A673 (cell line): ENCODE results near the gene ZNF281. TPM values are rescaled to one million over a fixed set of nuclear protein-coding genes. Genes with fewer than 3 reads are reported as not detected.

Experiments used
- BruUV-seq: library from RNA; stranded (reverse); fragments of 400-500 nt; replicated peaks from 2 replicates; lab custom pipeline; 2021; lab: Mats Ljungman, UMichigan
- CTCF ChIA-PET: fragments of 300-600 bp; sonication (Branson Sonifier 250); formaldehyde crosslinking; loops from one replicate; lab custom pipeline; 2022; ENCODE audit warnings: antibody characterized with exemption; lab: Charles Lee
- POLR2A ChIA-PET: fragments of 300-600 bp; sonication (Branson Sonifier 250); formaldehyde crosslinking; loops from one replicate; lab custom pipeline; 2022; ENCODE audit warnings: antibody characterized with exemption; ENCODE audit not compliant: low non-redundant PET; lab: Charles Lee
- DNase-seq: peaks from one replicate; pipeline ENCODE4 v3.0.0-alpha.2; 2015; ENCODE audit warnings: low spot score
- H3K27ac ChIP-seq: fragments of 200-600 bp; sonication (generic); 2 replicates; pipeline ENCODE4 v1.5.1; 2016; ENCODE audit warnings: mixed run types, low read depth, mild to moderate bottlenecking, mixed read lengths, antibody characterized with exemption, low read length; ENCODE audit not compliant: poor library complexity, severe bottlenecking
- H3K27me3 ChIP-seq: fragments of 200-600 bp; sonication (generic); replicated peaks from 2 replicates; pipeline ENCODE4 v1.6.1; 2017; ENCODE audit warnings: mixed run types, low read depth, mild to moderate bottlenecking, mixed read lengths, antibody characterized with exemption, low read length; ENCODE audit not compliant: insufficient read depth, poor library complexity
- H3K36me3 ChIP-seq: fragments of 200-600 bp; sonication (generic); 2 replicates; pipeline ENCODE4 v1.6.1; 2016; ENCODE audit warnings: mixed run types, mild to moderate bottlenecking, mixed read lengths, antibody characterized with exemption, low read length; ENCODE audit not compliant: insufficient read depth, poor library complexity, severe bottlenecking
- H3K4me1 ChIP-seq: fragments of 200-600 bp; sonication (generic); 2 replicates; pipeline ENCODE4 v1.6.1; 2017; ENCODE audit warnings: mixed run types, mild to moderate bottlenecking, mixed read lengths, antibody characterized with exemption, low read length; ENCODE audit not compliant: insufficient read depth, poor library complexity, severe bottlenecking
- H3K4me3 ChIP-seq: fragments of 200-600 bp; sonication (generic); 2 replicates; pipeline ENCODE4 v1.5.1; 2016; ENCODE audit warnings: low read depth, mixed run types, mild to moderate bottlenecking, mixed read lengths, low read length; ENCODE audit not compliant: poor library complexity, severe bottlenecking
- H3K9me3 ChIP-seq: fragments of 200-600 bp; sonication (generic); 2 replicates; pipeline ENCODE4 v1.6.1; 2016; ENCODE audit warnings: mixed run types, low read depth, mild to moderate bottlenecking, mixed read lengths, antibody characterized with exemption, low read length; ENCODE audit not compliant: poor library complexity, severe bottlenecking
- CTCF ChIP-seq: fragments of 300-800, 200-600 bp; sonication (generic); conservative IDR thresholded peaks from 2 replicates; pipeline ENCODE4 v1.5.1; 2017; ENCODE audit warnings: low read depth, mild to moderate bottlenecking, antibody characterized with exemption, low read length, moderate library complexity, mixed read lengths
- EZH2 ChIP-seq: fragments of 200-600 bp; sonication (generic); IDR thresholded peaks from 2 replicates; pipeline ENCODE4 v1.6.1; 2017; ENCODE audit warnings: borderline replicate concordance, low read depth, mild to moderate bottlenecking, mixed read lengths, antibody characterized with exemption, low read length; ENCODE audit not compliant: poor library complexity, severe bottlenecking
- intact Hi-C: fragments of 100-400 bp; cut with micrococcal nuclease; formaldehyde crosslinking; loops from one replicate; pipeline ENCODE4 v1.10.0; 2022; ENCODE audit not compliant: unreplicated experiment
- total RNA-seq: library from RNA; stranded (reverse); gene quantifications from 2 replicates; pipeline ENCODE4 v1.2.3, GENCODE V29; 2021

ZNF281 gene
- total RNA-seq, 1 experiment from 2014 or later, result 24.3 TPM

- POLR2A ChIA-PET, result interaction anchor here (0.7 kb wide), 1 partner anchor 532 kb away, joined by 3 read pairs; no protein-coding TSS in a partner anchor
- DNase-seq, result no peak
- CTCF ChIA-PET, result no interaction called here
Measured at GRCh38 chr1:200366577-200367253, 43.1 kb downstream of the ZNF281 start.

GRCh38 chr1:200365897-200366426, 43.9 kb downstream of the ZNF281 start:
- BruUV-seq, result no TSS peak
- intact Hi-C loops, result no loop called here
- Histone ChIP-seq H3K36me3 (no peaks in the 10 kb centered on the region), H3K4me3 (no peak overlapping the region), H3K9me3 (no peaks in the 10 kb centered on the region), H3K4me1 (peaks cover 7% of the 10 kb centered on the region), H3K27me3 (no peaks in the 10 kb centered on the region), H3K27ac (no peak overlapping the region)
- no peak for DNase-seq
- TF ChIP-seq CTCF (no peak), EZH2 (no peak)
- ChIA-PET POLR2A (interaction anchor here (0.7 kb wide), 1 partner anchor 1315 kb away, joined by 17 read pairs; no protein-coding TSS in a partner anchor), CTCF (no interaction called here)

More at GRCh38 chr1:200366577-200367253, 43.1 kb downstream of the ZNF281 start:
- intact Hi-C loops, result no loop called here
- no peak overlapping the region for H3K4me3 ChIP-seq
- H3K27me3 ChIP-seq, result no peaks in the 10 kb centered on the region
- no peaks in the 10 kb centered on the region for H3K9me3 ChIP-seq
- TF ChIP-seq EZH2 (no peak), CTCF (no peak)
- H3K4me1 ChIP-seq, result peaks cover 7% of the 10 kb centered on the region
- no TSS peak for BruUV-seq
- H3K36me3 ChIP-seq, result no peaks in the 10 kb centered on the region
- no peak overlapping the region for H3K27ac ChIP-seq

- H3K4me1 ChIP-seq, result peaks cover 7% of the 10 kb centered on the region
- ChIA-PET POLR2A (no interaction called here), CTCF (no interaction called here)
- no peak overlapping the region for H3K27ac ChIP-seq
- no peak for DNase-seq
- H3K36me3 ChIP-seq, result no peaks in the 10 kb centered on the region
- H3K4me3 ChIP-seq, result no peak overlapping the region
- TF ChIP-seq CTCF (no peak), EZH2 (no peak)
- intact Hi-C loops, result no loop called here
- no TSS peak for BruUV-seq
- no peaks in the 10 kb centered on the region for H3K27me3 ChIP-seq
- no peaks in the 10 kb centered on the region for H3K9me3 ChIP-seq
Measured at GRCh38 chr1:200364831-200365230, 45.0 kb downstream of the ZNF281 start.
